K562 (cell line): ENCODE results near the gene GPN3. TPM values are rescaled to one million over a fixed set of nuclear protein-coding genes. Genes with fewer than 3 reads are reported as not detected.

Source experiments
- BRF1 ChIP-seq: IDR thresholded peaks from 3 replicates; pipeline ENCODE4 v1.6.1; 2011; ENCODE audit warnings: borderline replicate concordance, mild to moderate bottlenecking; ENCODE audit not compliant: insufficient read length; ENCODE audit errors: extremely low read depth
- ERF ChIP-seq: fragments of 450-650 bp; formaldehyde crosslinking; IDR thresholded peaks from 2 replicates; pipeline ENCODE4 v1.4.0; 2020; ENCODE audit warnings: mild to moderate bottlenecking, mixed read lengths
- HDAC8 ChIP-seq: fragments of 450-650 bp; IDR thresholded peaks from 2 replicates; pipeline ENCODE4 v1.6.1; 2016; ENCODE audit warnings: mild to moderate bottlenecking, missing genetic modification characterization, moderate library complexity, missing compliant biosample characterization
- HMG20A ChIP-seq: fragments of 450-650 bp; formaldehyde crosslinking; conservative IDR thresholded peaks from 2 replicates; pipeline ENCODE4 v1.4.0; 2020; ENCODE audit warnings: mild to moderate bottlenecking, mixed read lengths
- RBBP5 ChIP-seq: fragments of 200-600 bp; sonication (generic); IDR thresholded peaks from 2 replicates; pipeline ENCODE4 v1.6.1; 2012; ENCODE audit warnings: borderline replicate concordance, mild to moderate bottlenecking, low read length, control low read depth, inconsistent platforms; ENCODE audit not compliant: insufficient read depth, poor library complexity, severe bottlenecking
- SETDB1 ChIP-seq: IDR thresholded peaks from one replicate; pipeline ENCODE4 v1.6.1; 2012; ENCODE audit warnings: low read length, control low read depth, inconsistent platforms
- SMC3 ChIP-seq: conservative IDR thresholded peaks from 2 replicates; pipeline ENCODE4 v1.6.1; 2011; ENCODE audit warnings: low read depth, low read length, improper control_type of control experiment; ENCODE audit not compliant: insufficient read depth
- SUPT5H ChIP-seq: fragments of 450-650 bp; IDR thresholded peaks from 2 replicates; pipeline ENCODE4 v1.6.1; 2016
- YBX1 ChIP-seq: fragments of 450-650 bp; IDR thresholded peaks from 2 replicates; pipeline ENCODE4 v1.7.1; 2016; ENCODE audit warnings: mild to moderate bottlenecking
- ZC3H4 ChIP-seq: sonication (generic); formaldehyde crosslinking; IDR thresholded peaks from 2 replicates; pipeline ENCODE4 v1.9.0; 2021; ENCODE audit warnings: missing genetic modification reagents, borderline replicate concordance
- ZNF212 ChIP-seq: fragments of 450-650 bp; formaldehyde crosslinking; IDR thresholded peaks from 2 replicates; pipeline ENCODE4 v1.4.0; 2020; ENCODE audit warnings: mild to moderate bottlenecking
- ZNF277 ChIP-seq: fragments of 250-450 bp; sonication (Bioruptor Pico); IDR thresholded peaks from 2 replicates; pipeline ENCODE4 v1.8.0; 2022; ENCODE audit warnings: inconsistent platforms, mild to moderate bottlenecking, moderate library complexity, borderline replicate concordance
- ZNF280A ChIP-seq: fragments of 450-650 bp; IDR thresholded peaks from 2 replicates; pipeline ENCODE4 v1.6.1; 2018; ENCODE audit warnings: mild to moderate bottlenecking, low read depth; ENCODE audit not compliant: partially characterized antibody
- ZSCAN29 ChIP-seq: fragments of 450-650 bp; IDR thresholded peaks from 2 replicates; pipeline ENCODE4 v1.6.1; 2017
- polyA plus RNA-seq, 8 experiments: library from polyadenylated mRNA; depleted of rRNA in 4 of 8; stranded (reverse) in 5 of 8; unstranded in 3 of 8; fragments of >200 nt; fragmentation: Nextera tagmentation in 2 of 8; fragmentation: Illumina TruSeq in 1 of 8; extraction: Ambion mirVana in 2 of 8; extraction: Trizol in 1 of 8; gene quantifications; 2 replicates each; pipeline versions ENCODE4 v1.2.1 to v1.2.3, GENCODE V29; 2011 to 2014; ENCODE audit warnings: inconsistent platforms in 1 of 8, missing spikeins in 1 of 8
- total RNA-seq, 7 experiments: library from RNA; depleted of rRNA in 6 of 7; stranded (reverse); fragments of >200 nt in 6 of 7; fragmentation: Illumina TruSeq in 2 of 7; extraction: Trizol in 2 of 7; gene quantifications; 2 replicates each; pipeline versions ENCODE4 v1.2.1 to v1.2.3, GENCODE V29; 2011 to 2021; ENCODE audit warnings: low replicate concordance in 1 of 7
- TF ChIP-seq, protein P1 (sequence below), 2 experiments: fragments of 150-350 bp in 1 of 2; IDR thresholded peaks; 2 replicates each; pipeline ENCODE4 v1.6.1; 2012 to 2016; ENCODE audit warnings: low read depth in 2 of 2, low read length in 2 of 2, mild to moderate bottlenecking in 1 of 2, moderate library complexity in 1 of 2
- TF ChIP-seq, protein P2 (sequence below): fragments of 250-450 bp; sonication (Bioruptor Pico); IDR thresholded peaks from 2 replicates; pipeline ENCODE4 v1.5.0; 2021; ENCODE audit warnings: mild to moderate bottlenecking, borderline replicate concordance

Gene GPN3
- total and polyA plus RNA-seq, 9 of the 15 experiments (the other 6 are each of a cell fraction or from before 2014, with no cell fraction given) = 35.8 to 123 (median 64.2) TPM

DNA sequence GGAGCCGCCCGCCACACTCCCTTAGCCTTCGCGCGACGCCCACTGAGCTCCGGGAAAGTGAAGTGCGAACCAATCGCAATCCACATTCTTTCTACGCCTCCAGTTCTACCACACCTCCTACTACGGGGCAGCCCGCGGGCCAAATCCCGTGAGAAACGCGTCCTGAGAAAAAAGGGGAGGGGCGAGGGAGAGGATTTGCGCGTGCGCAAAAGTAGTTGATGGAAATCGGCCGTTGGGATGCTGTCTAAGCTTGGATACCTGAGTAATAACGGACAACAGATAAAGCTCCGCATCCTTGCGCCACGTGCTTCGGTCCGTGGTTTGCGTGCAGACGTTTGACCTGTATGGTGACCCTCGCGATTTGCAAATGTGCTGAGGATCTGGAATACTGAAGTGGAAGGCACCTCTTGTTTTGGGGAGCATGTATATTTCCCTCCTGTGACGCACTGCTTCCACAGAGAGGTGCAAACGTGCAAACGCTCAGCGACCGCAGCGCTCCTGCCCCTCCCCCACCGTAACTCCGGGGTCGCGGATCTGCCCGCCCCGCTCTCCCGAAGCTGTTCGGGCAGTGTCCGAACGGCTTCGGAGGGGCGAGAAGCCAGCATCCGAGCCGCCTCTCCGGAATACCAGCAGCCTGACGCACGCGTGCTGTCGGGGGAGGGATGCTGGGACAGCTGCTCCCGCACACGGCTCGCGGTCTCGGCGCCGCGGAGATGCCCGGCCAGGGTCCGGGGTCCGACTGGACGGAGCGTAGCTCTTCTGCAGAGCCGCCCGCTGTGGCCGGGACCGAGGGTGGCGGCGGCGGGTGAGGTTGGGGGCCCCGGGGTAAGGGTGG is at the start of gene GPN3, which contains the start of gene FAM216A (continued):
- TF ChIP-seq ZNF277 (CRISPR knock-in tag) (no peak), HMG20A (no peak), ZNF212 (CRISPR knock-in tag) (no peak), ZNF280A (no peak), HDAC8 (tag) (no peak; the same call in 1 of the 2 replicates), SMC3 (0 out of 2 replicates have a peak, but pooled peaks have one; percentile 4), ZSCAN29 (no peak), ZC3H4 (CRISPR knock-in tag) (no peak), YBX1 (no peak), ERF (CRISPR knock-in tag) (no peak), BRF1 (no peak), SUPT5H (peak; percentile 75), SETDB1 (peak; percentile 43), RBBP5 (peak; percentile 83)
- TF ChIP-seq, protein P1, sequence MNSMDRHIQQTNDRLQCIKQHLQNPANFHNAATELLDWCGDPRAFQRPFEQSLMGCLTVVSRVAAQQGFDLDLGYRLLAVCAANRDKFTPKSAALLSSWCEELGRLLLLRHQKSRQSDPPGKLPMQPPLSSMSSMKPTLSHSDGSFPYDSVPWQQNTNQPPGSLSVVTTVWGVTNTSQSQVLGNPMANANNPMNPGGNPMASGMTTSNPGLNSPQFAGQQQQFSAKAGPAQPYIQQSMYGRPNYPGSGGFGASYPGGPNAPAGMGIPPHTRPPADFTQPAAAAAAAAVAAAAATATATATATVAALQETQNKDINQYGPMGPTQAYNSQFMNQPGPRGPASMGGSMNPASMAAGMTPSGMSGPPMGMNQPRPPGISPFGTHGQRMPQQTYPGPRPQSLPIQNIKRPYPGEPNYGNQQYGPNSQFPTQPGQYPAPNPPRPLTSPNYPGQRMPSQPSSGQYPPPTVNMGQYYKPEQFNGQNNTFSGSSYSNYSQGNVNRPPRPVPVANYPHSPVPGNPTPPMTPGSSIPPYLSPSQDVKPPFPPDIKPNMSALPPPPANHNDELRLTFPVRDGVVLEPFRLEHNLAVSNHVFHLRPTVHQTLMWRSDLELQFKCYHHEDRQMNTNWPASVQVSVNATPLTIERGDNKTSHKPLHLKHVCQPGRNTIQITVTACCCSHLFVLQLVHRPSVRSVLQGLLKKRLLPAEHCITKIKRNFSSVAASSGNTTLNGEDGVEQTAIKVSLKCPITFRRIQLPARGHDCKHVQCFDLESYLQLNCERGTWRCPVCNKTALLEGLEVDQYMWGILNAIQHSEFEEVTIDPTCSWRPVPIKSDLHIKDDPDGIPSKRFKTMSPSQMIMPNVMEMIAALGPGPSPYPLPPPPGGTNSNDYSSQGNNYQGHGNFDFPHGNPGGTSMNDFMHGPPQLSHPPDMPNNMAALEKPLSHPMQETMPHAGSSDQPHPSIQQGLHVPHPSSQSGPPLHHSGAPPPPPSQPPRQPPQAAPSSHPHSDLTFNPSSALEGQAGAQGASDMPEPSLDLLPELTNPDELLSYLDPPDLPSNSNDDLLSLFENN (IDR thresholded peaks at IDR 0.05; ENCODE audit: low read depth in 2 of 2, low read length in 2 of 2) = no peak
- TF ChIP-seq, protein P2, sequence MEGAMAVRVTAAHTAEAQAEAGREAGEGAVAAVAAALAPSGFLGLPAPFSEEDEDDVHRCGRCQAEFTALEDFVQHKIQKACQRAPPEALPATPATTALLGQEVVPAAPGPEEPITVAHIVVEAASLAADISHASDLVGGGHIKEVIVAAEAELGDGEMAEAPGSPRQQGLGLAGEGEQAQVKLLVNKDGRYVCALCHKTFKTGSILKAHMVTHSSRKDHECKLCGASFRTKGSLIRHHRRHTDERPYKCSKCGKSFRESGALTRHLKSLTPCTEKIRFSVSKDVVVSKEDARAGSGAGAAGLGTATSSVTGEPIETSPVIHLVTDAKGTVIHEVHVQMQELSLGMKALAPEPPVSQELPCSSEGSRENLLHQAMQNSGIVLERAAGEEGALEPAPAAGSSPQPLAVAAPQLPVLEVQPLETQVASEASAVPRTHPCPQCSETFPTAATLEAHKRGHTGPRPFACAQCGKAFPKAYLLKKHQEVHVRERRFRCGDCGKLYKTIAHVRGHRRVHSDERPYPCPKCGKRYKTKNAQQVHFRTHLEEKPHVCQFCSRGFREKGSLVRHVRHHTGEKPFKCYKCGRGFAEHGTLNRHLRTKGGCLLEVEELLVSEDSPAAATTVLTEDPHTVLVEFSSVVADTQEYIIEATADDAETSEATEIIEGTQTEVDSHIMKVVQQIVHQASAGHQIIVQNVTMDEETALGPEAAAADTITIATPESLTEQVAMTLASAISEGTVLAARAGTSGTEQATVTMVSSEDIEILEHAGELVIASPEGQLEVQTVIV (CRISPR knock-in tag) = no peak
